HG02571 (cell line): ENCODE measurements around the gene C14orf119.
"Not testable (repeated sequence)": the region's sequence is repeated elsewhere in the genome, so short reads cannot be mapped to it uniquely, and the experiment has no call there.

ENCODE experiments used
- ATAC-seq: cut with Tn5 transposase; IDR thresholded peaks from one replicate; pipeline ENCODE4 v1.9.1; 2021; ENCODE audit warnings: mild to moderate bottlenecking, moderate library complexity; ENCODE audit not compliant: unreplicated experiment

Gene C14orf119

GRCh38 chr14:23107620-23108019, 12.3 kb downstream of the C14orf119 start:
- not testable (repeated sequence) for ATAC-seq

GRCh38 chr14:23108169-23108568, 12.9 kb downstream of the C14orf119 start:
- ATAC-seq, result not testable (repeated sequence)

- no peak for ATAC-seq
Measured at GRCh38 chr14:23109769-23110168, 14.5 kb downstream of the C14orf119 start.

- no peak for ATAC-seq
Measured at GRCh38 chr14:23110579-23111365, 15.5 kb downstream of the C14orf119 start.

GRCh38 chr14:23112359-23113178, 17.3 kb downstream of the C14orf119 start:
- ATAC-seq, result no peak

GRCh38 chr14:23113431-23114119, 18.3 kb downstream of the C14orf119 start:
- ATAC-seq, result no peak

GRCh38 chr14:23114120-23114458, 18.8 kb downstream of the C14orf119 start:
- no peak for ATAC-seq

- no peak for ATAC-seq
Measured at GRCh38 chr14:23114669-23115038, 19.3 kb downstream of the C14orf119 start.

GRCh38 chr14:23115039-23115731, 19.9 kb downstream of the C14orf119 start:
- ATAC-seq, result no peak

- no peak for ATAC-seq
Measured at GRCh38 chr14:23115918-23116317, 20.6 kb downstream of the C14orf119 start.

GRCh38 chr14:23117371-23118020, 22.2 kb downstream of the C14orf119 start:
- ATAC-seq, result no peak

- no peak for ATAC-seq
Measured at GRCh38 chr14:23118506-23119362, 23.4 kb downstream of the C14orf119 start, which contains the start of gene CEBPE. Gene CEBPE (minus strand): TSS chr14:23119255. CDS start chr14:23119091, 164 bp downstream.

- no peak for ATAC-seq
Measured at GRCh38 chr14:23119363-23120327, 24.3 kb downstream of the C14orf119 start.

- ATAC-seq, result peak; percentile 75
Measured at GRCh38 chr14:23120541-23121251, 25.4 kb downstream of the C14orf119 start.

GRCh38 chr14:23121361-23121771, 26.1 kb downstream of the C14orf119 start:
- no peak for ATAC-seq

GRCh38 chr14:23122086-23122485, 26.8 kb downstream of the C14orf119 start:
- ATAC-seq, result no peak

- ATAC-seq, result no peak
Measured at GRCh38 chr14:23123419-23123818, 28.1 kb downstream of the C14orf119 start.
